Dedifferentiated amniotic fluid mesenchymal stem cell (primary cell): ENCODE results near the gene ATP8A1.
"Not testable (repeated sequence)": the region's sequence is repeated elsewhere in the genome, so short reads cannot be mapped to it uniquely, and the experiment has no call there.

Experiments
- DNase-seq: peaks from one replicate; pipeline ENCODE4 v3.0.0-alpha.2; 2016; ENCODE audit errors: extremely low spot score

Gene ATP8A1

GRCh38 chr4:42411803-42412202, 245.1 kb downstream of the ATP8A1 start:
- no peak for DNase-seq

GRCh38 chr4:42410446-42410845, 246.5 kb downstream of the ATP8A1 start:
- DNase-seq = no peak

- DNase-seq = no peak
These were observed 252.9 kb downstream of the ATP8A1 start for GRCh38 chr4:42404001-42404400.

GRCh38 chr4:42401171-42401570, 255.7 kb downstream of the ATP8A1 start:
- DNase-seq = no peak

GRCh38 chr4:42399393-42399792, 257.5 kb downstream of the ATP8A1 start:
- DNase-seq = no peak

GRCh38 chr4:42398871-42399331, 258.0 kb downstream of the ATP8A1 start:
- no peak for DNase-seq

GRCh38 chr4:42398171-42398870, 258.6 kb downstream of the ATP8A1 start:
- no peak for DNase-seq

GRCh38 chr4:42397635-42398170, 259.2 kb downstream of the ATP8A1 start:
- DNase-seq = no peak

- no peak for DNase-seq
These were observed 259.9 kb downstream of the ATP8A1 start, which contains the start of gene SHISA3 for GRCh38 chr4:42396752-42397634. Gene SHISA3, plus strand, starts transcription at chr4:42397488. Its CDS starts 569 bp downstream, at chr4:42398057.

GRCh38 chr4:42396361-42396751, 260.5 kb downstream of the ATP8A1 start:
- no peak for DNase-seq

GRCh38 chr4:42395595-42395994, 261.3 kb downstream of the ATP8A1 start:
- no peak for DNase-seq

GRCh38 chr4:42392436-42392835, 264.5 kb downstream of the ATP8A1 start:
- DNase-seq = no peak

GRCh38 chr4:42391981-42392380, 264.9 kb downstream of the ATP8A1 start:
- DNase-seq = no peak

GRCh38 chr4:42391355-42391664, 265.6 kb downstream of the ATP8A1 start:
- DNase-seq = no peak

GRCh38 chr4:42390622-42391354, 266.1 kb downstream of the ATP8A1 start:
- no peak for DNase-seq

- no peak for DNase-seq
These were observed 271.4 kb downstream of the ATP8A1 start for GRCh38 chr4:42385516-42385915.

GRCh38 chr4:42381666-42382065, 275.2 kb downstream of the ATP8A1 start:
- DNase-seq = no peak

- DNase-seq = no peak
These were observed 279.4 kb downstream of the ATP8A1 start for GRCh38 chr4:42377497-42377896.

GRCh38 chr4:42372303-42372702, 284.6 kb downstream of the ATP8A1 start:
- not testable (repeated sequence) for DNase-seq

- DNase-seq = peak; percentile 26
These were observed 285.3 kb downstream of the ATP8A1 start for GRCh38 chr4:42371305-42372252.

GRCh38 chr4:42369489-42369888, 287.4 kb downstream of the ATP8A1 start:
- DNase-seq = no peak
